Endodermal cell (in vitro differentiated cells): Measurements from ENCODE around the gene TCF4. TPM values are rescaled to one million over a fixed set of nuclear protein-coding genes. Genes with fewer than 3 reads are reported as not detected.

ENCODE experiments used
- DNase-seq: peaks from one replicate; pipeline ENCODE4 v3.0.0-alpha.2; 2017
- H3K27ac ChIP-seq: 2 replicates; pipeline ENCODE4 v1.5.1; 2013; ENCODE audit warnings: mild to moderate bottlenecking, low read depth, low read length, moderate library complexity
- H3K27me3 ChIP-seq: 2 replicates; pipeline ENCODE4 v1.6.1; 2013; ENCODE audit warnings: mild to moderate bottlenecking, low read length, moderate library complexity; ENCODE audit not compliant: insufficient read depth, control insufficient read depth, poor library complexity, severe bottlenecking
- H3K36me3 ChIP-seq: 2 replicates; pipeline ENCODE4 v1.7.0; 2013; ENCODE audit warnings: mild to moderate bottlenecking, low read length, moderate library complexity; ENCODE audit not compliant: control insufficient read depth, insufficient read depth
- H3K4me1 ChIP-seq: one replicate; pipeline ENCODE4 v1.7.0; 2013; ENCODE audit warnings: low read length; ENCODE audit not compliant: control insufficient read depth, insufficient read depth
- H3K4me3 ChIP-seq: 2 replicates; pipeline ENCODE4 v1.5.1; 2013; ENCODE audit warnings: mild to moderate bottlenecking, low read length, moderate library complexity
- H3K9ac ChIP-seq: 2 replicates; pipeline ENCODE4 v1.6.1; 2013; ENCODE audit warnings: mild to moderate bottlenecking, low read length, moderate library complexity; ENCODE audit not compliant: poor library complexity, severe bottlenecking; ENCODE audit errors: extremely low read depth
- H3K9me3 ChIP-seq: 2 replicates; pipeline ENCODE4 v1.6.1; 2013; ENCODE audit warnings: mild to moderate bottlenecking, low read length, moderate library complexity; ENCODE audit not compliant: control insufficient read depth
- H3K27ac Mint-ChIP-seq: 2 replicates; pipeline ENCODE4 v1.8.0; 2020; ENCODE audit warnings: mixed read lengths
- H3K27me3 Mint-ChIP-seq: 2 replicates; pipeline ENCODE4 v1.8.0; 2021; ENCODE audit warnings: mild to moderate bottlenecking, mixed read lengths; ENCODE audit not compliant: insufficient read depth
- H3K36me3 Mint-ChIP-seq: 2 replicates; pipeline ENCODE4 v1.8.0; 2020; ENCODE audit warnings: low read depth, mixed read lengths
- H3K4me1 Mint-ChIP-seq: 2 replicates; pipeline ENCODE4 v1.8.0; 2020; ENCODE audit warnings: mixed read lengths
- H3K4me3 Mint-ChIP-seq: 2 replicates; pipeline ENCODE4 v1.8.0; 2020; ENCODE audit warnings: mild to moderate bottlenecking, moderate library complexity, mixed read lengths
- H3K9me3 Mint-ChIP-seq: 2 replicates; pipeline ENCODE4 v1.8.0; 2020; ENCODE audit warnings: mild to moderate bottlenecking, mixed read lengths
- CTCF ChIP-seq: fragments of 200-600 bp; sonication (generic); conservative IDR thresholded peaks from 2 replicates; pipeline ENCODE4 v1.5.0; 2021; ENCODE audit warnings: antibody characterized with exemption, mild to moderate bottlenecking
- WGBS, 2 experiments: methylation state at CpG; one replicate each; pipeline versions ENCODE4 v1.1.5 to v1.1.7; 2013; ENCODE audit warnings: missing lambda C conversion rate in 2 of 2, mixed read lengths in 1 of 2; ENCODE audit not compliant: insufficient coverage in 1 of 2, insufficient read length in 1 of 2; 5-methylcytosine and 5-hydroxymethylcytosine counted together
- total RNA-seq, 2 donors: library from RNA; stranded (reverse); fragmentation: NEBNext Ultra II Directional in 1 of 2; extraction: Animal tissue kit (Norgen Biotek cat#: 25700) in 1 of 2; gene quantifications; 2 replicates in 1 of 2; 3 replicates in 1 of 2; pipeline ENCODE4 v1.2.1, GENCODE V29; 2021

TCF4 gene
- total RNA-seq, 2 donors from 2014 or later = 40.4 to 58.5 TPM

GRCh38 chr18:55500316-55501086 is 87.5 kb downstream of the TCF4 start:
- peaks cover 22% of the 10 kb centered on the region for H3K4me1 Mint-ChIP-seq
- no peak overlapping the region for H3K27ac ChIP-seq
- no peak for TF ChIP-seq CTCF
- no peaks in the 10 kb centered on the region for H3K9me3 ChIP-seq
- H3K27me3 Mint-ChIP-seq = no peaks in the 10 kb centered on the region
- H3K27ac Mint-ChIP-seq = no peak overlapping the region
- no peak for DNase-seq
- H3K9ac ChIP-seq = no peak overlapping the region
- H3K4me3 Mint-ChIP-seq = no peak overlapping the region
- no peaks in the 10 kb centered on the region for H3K9me3 Mint-ChIP-seq
- H3K36me3 Mint-ChIP-seq = no peaks in the 10 kb centered on the region
- no peaks in the 10 kb centered on the region for H3K27me3 ChIP-seq
- peaks cover 14% of the 10 kb centered on the region for H3K4me1 ChIP-seq
- no peak overlapping the region for H3K4me3 ChIP-seq
- 70 to 87% methylated on average over 2 to 4 of the region's 4 CpGs for WGBS, 2 experiments
- H3K36me3 ChIP-seq = no peaks in the 10 kb centered on the region

GRCh38 chr18:55499526-55499925 is 88.5 kb downstream of the TCF4 start:
- Mint-ChIP-seq H3K27ac (no peak overlapping the region), H3K4me1 (peaks cover 25% of the 10 kb centered on the region)

DNA sequence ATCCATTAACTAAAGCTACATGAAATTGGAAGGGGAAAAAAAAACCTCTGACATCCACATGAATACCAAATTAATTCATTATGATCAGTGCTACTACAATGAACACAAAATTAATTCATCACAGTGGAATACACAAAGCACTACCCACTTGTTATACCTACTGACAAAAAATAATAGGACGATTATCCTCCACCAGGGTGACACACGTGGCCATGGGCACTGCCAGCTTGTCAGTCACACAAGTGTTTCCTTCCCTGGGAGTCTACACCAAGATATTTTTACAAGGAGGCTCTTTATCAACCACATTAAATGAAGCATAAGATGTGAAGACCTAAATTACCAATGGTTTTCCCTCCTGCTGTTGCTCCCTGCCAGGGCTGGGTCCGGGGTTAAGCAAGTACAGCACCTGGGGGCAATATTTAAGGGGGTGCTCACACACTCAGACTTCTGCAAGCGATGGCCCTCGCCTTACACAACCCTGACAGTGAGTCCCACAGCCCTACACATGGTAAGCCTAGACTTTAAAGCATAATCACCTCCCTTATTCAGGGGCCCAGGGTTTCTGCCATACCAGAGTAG is 90.1 kb downstream of the TCF4 start:
- Histone ChIP-seq H3K27ac (no peak overlapping the region), H3K9me3 (no peaks in the 10 kb centered on the region), H3K4me3 (no peak overlapping the region), H3K27me3 (no peaks in the 10 kb centered on the region), H3K36me3 (no peaks in the 10 kb centered on the region), H3K4me1 (peaks cover 14% of the 10 kb centered on the region), H3K9ac (no peak overlapping the region)
- TF ChIP-seq CTCF = no peak
- no peaks in the 10 kb centered on the region for H3K9me3 Mint-ChIP-seq
- H3K27me3 Mint-ChIP-seq = no peaks in the 10 kb centered on the region
- WGBS, 2 experiments = 84 to 95% methylated on average over 3 to 5 of the region's 5 CpGs
- no peaks in the 10 kb centered on the region for H3K36me3 Mint-ChIP-seq
- no peak overlapping the region for H3K4me3 Mint-ChIP-seq
- H3K4me1 Mint-ChIP-seq = peaks cover 21% of the 10 kb centered on the region
- DNase-seq = no peak
- peak overlapping the region; percentile 15 for H3K27ac Mint-ChIP-seq

More at GRCh38 chr18:55499526-55499925, 88.5 kb downstream of the TCF4 start:
- no peak for DNase-seq
- Histone ChIP-seq H3K9ac (no peak overlapping the region), H3K27ac (no peak overlapping the region), H3K9me3 (no peaks in the 10 kb centered on the region), H3K4me1 (peaks cover 14% of the 10 kb centered on the region), H3K4me3 (no peak overlapping the region), H3K36me3 (no peaks in the 10 kb centered on the region), H3K27me3 (no peaks in the 10 kb centered on the region)
- Mint-ChIP-seq H3K27me3 (no peaks in the 10 kb centered on the region), H3K9me3 (no peaks in the 10 kb centered on the region), H3K36me3 (no peaks in the 10 kb centered on the region), H3K4me3 (no peak overlapping the region)
- 85 to 93% methylated on average over 2 to 3 of the region's 3 CpGs for WGBS, 2 experiments
- TF ChIP-seq CTCF = no peak
